Measurements from ENCODE around the gene DIS3L2.

The DIS3L2 gene

GRCh38 chr2:232263295-232263694 lies 301.8 kb downstream of the DIS3L2 start:
- CTCF ChIA-PET = no interaction called here
- H3K27ac ChIP-seq = no peak overlapping the region
- TF ChIP-seq CTCF (conservative IDR thresholded peaks at IDR 0.05; ENCODE audit: low read depth) = no peak
- POLR2A ChIA-PET (ENCODE audit: low non-redundant PET) = no interaction called here
- DNase-seq (ENCODE audit: low spot score) = no peak

- no peak for DNase-seq (ENCODE audit: low spot score)
- POLR2A ChIA-PET (ENCODE audit: low non-redundant PET) = no interaction called here
- CTCF ChIA-PET = interaction anchor here (0.6 kb wide), 1 partner anchor 52 kb away, joined by 3 read pairs; no protein-coding TSS in a partner anchor
- H3K27ac ChIP-seq = no peak overlapping the region
- TF ChIP-seq CTCF (conservative IDR thresholded peaks at IDR 0.05; ENCODE audit: low read depth) = no peak
Measured at GRCh38 chr2:232264081-232264480, 302.6 kb downstream of the DIS3L2 start.

DNA sequence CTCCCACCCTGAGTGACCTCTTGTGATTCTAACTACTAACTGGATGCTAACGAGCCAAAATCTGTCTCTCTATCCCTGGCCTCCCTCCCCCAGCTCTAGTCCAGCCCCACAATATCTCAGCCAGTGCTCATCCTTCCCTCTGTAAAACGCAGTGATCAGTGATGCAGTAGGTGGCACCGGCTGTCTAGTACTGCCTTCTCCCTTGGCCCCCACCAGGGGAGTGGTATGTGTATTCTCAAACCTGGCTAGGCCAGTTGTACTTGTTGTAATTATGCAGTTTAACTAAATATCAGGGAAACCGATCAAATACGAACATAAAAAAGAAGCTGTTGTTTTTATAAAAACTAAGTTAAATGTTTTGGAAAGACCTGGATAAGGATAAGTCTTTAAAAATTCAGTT lies 303.8 kb downstream of the DIS3L2 start:
- POLR2A ChIA-PET (ENCODE audit: low non-redundant PET) = no interaction called here
- no peak for DNase-seq (ENCODE audit: low spot score)
- TF ChIP-seq CTCF (conservative IDR thresholded peaks at IDR 0.05; ENCODE audit: low read depth) = no peak
- CTCF ChIA-PET = no interaction called here
- H3K27ac ChIP-seq = no peak overlapping the region

DNA sequence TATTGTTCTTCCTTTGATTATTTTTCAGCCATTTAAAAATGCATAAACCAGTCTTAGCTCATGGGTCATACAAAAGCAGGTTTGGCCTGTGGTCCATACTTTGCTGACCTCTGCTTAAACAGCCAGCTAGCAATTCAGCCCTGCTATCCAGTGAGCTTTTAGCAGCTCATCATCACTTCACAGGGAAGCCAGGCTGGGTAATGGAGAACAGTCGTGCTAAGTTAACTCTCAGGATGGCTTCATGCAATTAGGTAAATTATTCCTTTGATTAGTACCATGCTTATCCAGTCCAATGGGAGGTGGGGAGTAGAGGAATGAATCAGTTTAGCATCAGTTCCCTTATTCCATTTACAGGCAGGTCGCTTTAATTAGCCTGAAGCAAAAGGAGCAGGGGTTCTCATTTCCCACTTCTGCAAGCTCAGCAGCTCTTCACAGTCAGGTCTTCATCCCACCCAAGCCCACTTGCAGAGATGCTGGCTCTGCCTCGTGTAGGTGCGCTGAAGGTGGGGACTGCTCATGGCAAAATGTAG lies 307.2 kb downstream of the DIS3L2 start:
- POLR2A ChIA-PET (ENCODE audit: low non-redundant PET) = no interaction called here
- CTCF ChIA-PET = interaction anchor here (0.6 kb wide), 2 partner anchors 1034 to 1057 kb away, joined by 4 to 7 read pairs; no protein-coding TSS in a partner anchor

DNA sequence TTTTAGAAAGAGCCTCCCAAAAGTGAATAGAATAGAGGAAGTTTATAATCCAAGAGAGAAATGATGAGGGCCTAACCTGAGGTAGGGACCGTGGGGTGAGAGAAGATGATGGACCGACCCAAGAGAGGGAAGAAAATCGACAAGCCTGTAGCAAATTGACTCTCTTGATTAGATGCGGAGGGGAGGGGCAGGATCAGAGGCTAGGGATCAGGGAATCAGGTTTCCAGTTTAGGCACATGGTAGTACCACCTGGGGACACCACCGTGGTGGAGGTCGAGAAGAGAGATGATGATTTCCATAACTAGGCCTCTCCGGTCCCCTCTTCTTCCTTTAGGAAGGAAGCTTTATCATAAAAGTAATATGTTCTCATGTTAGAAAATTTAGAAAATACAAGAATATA lies 308.4 kb downstream of the DIS3L2 start:
- no peak for TF ChIP-seq CTCF (conservative IDR thresholded peaks at IDR 0.05; ENCODE audit: low read depth)
- CTCF ChIA-PET = no interaction called here
- POLR2A ChIA-PET (ENCODE audit: low non-redundant PET) = no interaction called here
- DNase-seq (ENCODE audit: low spot score) = no peak
- H3K27ac ChIP-seq = no peak overlapping the region

More for the DNA sequence above, 307.2 kb downstream of the DIS3L2 start:
- no peak for DNase-seq (ENCODE audit: low spot score)
- TF ChIP-seq CTCF (conservative IDR thresholded peaks at IDR 0.05; ENCODE audit: low read depth) = no peak
- no peak overlapping the region for H3K27ac ChIP-seq

GRCh38 chr2:232273903-232274643 lies 312.6 kb downstream of the DIS3L2 start:
- POLR2A ChIA-PET (ENCODE audit: low non-redundant PET) = no interaction called here
- CTCF ChIA-PET = no interaction called here
- H3K27ac ChIP-seq = no peak overlapping the region
- DNase-seq (ENCODE audit: low spot score) = no peak
- no peak for TF ChIP-seq CTCF (conservative IDR thresholded peaks at IDR 0.05; ENCODE audit: low read depth)

Data from RWPE1 (cell line).